Measurements from ENCODE around the gene CASQ2.
A peak's percentile ranks its signal among the peaks of the same experiment; 100 is the strongest.

CASQ2 gene

DNA sequence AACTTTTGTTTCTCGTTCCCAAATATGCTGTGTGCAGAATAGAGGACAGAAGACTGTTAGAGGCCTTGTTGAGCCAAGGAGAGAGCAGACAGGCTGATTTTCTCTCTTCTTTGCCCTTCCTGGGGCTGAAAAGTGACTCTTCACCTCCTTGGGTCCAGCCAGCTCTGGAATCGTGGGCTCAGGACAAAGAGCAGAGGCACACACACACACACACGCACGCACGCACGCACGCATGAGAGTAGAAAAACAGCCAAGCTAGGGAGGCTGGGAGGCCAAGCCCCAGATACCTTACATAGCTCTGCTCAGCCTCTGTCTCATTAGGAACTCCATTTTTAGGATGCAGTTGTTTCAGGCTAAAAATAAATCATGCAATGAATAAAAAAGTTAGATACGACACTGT, at the start of gene CASQ2:
TSS of gene CASQ2 (minus strand) at position 166 of the 400 bp plus-strand sequence. CDS start 173 bp downstream, outside the sequence.
- DNase-seq (ENCODE audit: low spot score), result no peak
- ChIA-PET POLR2A (ENCODE audit: low non-redundant PET) (no interaction called here), CTCF (no interaction called here)
- H3K27ac ChIP-seq, result no peak within 1 kb of the TSS
- TF ChIP-seq, protein P1, sequence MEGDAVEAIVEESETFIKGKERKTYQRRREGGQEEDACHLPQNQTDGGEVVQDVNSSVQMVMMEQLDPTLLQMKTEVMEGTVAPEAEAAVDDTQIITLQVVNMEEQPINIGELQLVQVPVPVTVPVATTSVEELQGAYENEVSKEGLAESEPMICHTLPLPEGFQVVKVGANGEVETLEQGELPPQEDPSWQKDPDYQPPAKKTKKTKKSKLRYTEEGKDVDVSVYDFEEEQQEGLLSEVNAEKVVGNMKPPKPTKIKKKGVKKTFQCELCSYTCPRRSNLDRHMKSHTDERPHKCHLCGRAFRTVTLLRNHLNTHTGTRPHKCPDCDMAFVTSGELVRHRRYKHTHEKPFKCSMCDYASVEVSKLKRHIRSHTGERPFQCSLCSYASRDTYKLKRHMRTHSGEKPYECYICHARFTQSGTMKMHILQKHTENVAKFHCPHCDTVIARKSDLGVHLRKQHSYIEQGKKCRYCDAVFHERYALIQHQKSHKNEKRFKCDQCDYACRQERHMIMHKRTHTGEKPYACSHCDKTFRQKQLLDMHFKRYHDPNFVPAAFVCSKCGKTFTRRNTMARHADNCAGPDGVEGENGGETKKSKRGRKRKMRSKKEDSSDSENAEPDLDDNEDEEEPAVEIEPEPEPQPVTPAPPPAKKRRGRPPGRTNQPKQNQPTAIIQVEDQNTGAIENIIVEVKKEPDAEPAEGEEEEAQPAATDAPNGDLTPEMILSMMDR (conservative IDR thresholded peaks at IDR 0.05; ENCODE audit: low read depth), result no peak

DNA sequence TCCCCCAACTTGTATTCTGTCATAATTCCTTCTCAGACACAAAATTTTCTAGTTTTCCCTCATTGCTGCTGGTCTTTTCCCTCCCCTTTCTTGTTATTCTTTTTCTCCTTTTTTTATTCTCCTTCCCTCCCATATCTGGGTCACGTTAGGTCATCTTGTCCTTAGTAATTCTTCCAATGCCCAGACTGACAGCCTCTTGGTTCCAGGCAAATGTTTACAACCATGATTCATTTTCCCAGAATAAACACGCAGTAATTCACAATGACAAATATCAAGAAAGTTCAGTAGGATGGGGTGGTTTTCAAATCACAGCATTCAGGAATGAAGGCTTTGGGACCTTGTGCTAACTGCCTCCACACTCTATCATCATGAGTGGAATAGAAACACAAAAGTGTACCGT, 47.2 kb upstream of the CASQ2 start:
- TF ChIP-seq, protein P1 (conservative IDR thresholded peaks at IDR 0.05; ENCODE audit: low read depth), result no peak
- ChIA-PET CTCF (interaction anchor here (0.7 to 1.1 kb wide), 3 partner anchors 8 to 1390 kb away, joined by 3 to 4 read pairs (median 3); no protein-coding TSS in a partner anchor), POLR2A (ENCODE audit: low non-redundant PET) (no interaction called here)
- no peak for DNase-seq (ENCODE audit: low spot score)
- no peak overlapping the region; the same call in 1 of the 2 replicates for H3K27ac ChIP-seq

DNA sequence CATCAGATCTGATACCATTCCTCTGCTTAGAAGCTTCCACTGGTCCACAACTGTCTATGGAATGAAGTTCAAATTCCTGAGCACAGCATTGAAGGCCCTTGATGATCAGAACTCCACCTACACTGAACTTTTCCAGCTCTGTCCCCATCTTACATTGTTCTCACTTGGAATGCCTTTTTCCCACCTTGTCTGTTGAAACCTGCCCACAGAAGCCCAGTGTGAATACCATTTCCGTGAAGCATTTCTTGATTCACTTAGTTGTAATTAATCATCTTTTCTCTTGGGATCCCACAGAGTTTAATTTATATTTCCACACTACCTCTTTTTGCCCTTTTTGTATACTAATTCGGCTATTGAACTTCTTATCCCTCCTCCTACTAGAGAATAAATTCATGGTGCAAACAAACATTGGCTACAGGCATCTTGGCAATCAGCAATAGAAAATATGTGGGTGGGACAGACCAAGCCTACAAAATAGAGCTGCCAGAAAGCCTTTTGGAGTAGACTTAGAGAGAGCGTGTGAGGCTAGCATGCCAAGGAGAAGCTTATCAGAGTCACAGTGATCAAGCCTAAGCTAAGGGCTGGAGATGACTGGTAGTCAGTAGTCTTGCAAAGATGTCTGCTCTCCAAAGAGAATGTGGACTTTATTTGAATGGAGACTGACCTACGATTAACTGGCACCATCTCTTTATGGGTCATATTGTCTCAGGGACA, 46.3 kb upstream of the CASQ2 start:
- CTCF ChIA-PET, result interaction anchor here (0.6 to 1.0 kb wide), 3 partner anchors 25 to 1147 kb away, joined by 3 to 4 read pairs (median 3); no protein-coding TSS in a partner anchor

DNA sequence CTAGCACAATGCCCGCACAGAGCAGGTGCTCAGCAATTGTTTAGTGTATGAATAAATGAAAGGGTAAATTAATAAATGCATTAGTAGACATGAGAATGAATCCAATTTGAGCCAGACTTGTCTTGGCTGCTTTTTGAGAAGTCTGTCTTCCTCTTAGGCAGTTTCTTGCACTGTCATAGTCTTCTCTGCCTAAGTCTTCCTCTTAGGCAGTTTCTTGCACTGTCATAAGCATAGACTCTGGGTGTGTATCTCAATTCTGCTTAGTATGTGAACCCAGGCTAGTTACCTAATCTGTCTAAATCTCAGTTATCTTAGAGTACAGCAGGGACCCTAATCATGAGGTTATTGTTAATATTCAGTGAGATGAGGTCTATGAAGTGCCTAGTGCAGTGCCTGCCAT, 45.2 kb upstream of the CASQ2 start:
- ChIA-PET CTCF (interaction anchor here (0.5 kb wide), 1 partner anchor 202 kb away, joined by 3 read pairs; no protein-coding TSS in a partner anchor), POLR2A (ENCODE audit: low non-redundant PET) (no interaction called here)
- no peak for DNase-seq (ENCODE audit: low spot score)

More for the DNA sequence above, 46.3 kb upstream of the CASQ2 start:
- TF ChIP-seq, protein P1 (conservative IDR thresholded peaks at IDR 0.05; ENCODE audit: low read depth), result no peak
- DNase-seq (ENCODE audit: low spot score), result peak; percentile 39
- no peak overlapping the region; the same call in 1 of the 2 replicates for H3K27ac ChIP-seq
- POLR2A ChIA-PET (ENCODE audit: low non-redundant PET), result no interaction called here

DNA sequence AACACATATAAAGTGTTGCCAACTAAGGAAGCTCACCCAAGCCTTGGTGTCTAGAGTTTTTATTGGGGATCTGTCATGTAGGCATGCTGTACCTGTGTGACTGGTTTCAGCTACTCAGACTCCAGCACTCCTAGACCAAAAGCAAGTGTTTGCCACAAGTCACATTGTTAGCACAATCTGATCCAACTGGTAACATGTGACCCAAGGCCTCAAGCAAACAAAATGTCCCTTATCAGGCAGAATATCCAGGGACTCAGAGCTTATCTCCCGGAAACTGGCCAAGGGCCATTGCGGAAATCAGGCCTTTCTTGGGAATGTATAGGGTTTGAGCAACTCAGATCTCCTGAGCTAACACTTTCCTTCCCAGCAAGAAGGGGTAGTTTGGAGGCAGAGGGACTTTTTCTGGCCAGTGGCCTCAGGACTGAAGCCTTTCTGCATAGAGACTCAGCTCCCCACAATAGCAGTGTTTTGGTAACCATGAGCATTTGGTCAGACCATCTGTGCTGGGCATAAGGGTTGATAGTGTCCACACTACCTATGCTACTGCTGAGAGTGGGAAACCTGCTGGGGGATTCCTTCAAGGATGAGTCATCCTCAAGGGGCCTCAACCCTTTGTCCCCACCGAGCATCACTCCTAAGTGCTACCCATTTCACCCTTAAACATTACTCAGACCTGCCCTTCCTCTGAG, 42.8 kb upstream of the CASQ2 start:
- no peak overlapping the region for H3K27ac ChIP-seq
- TF ChIP-seq, protein P1 (conservative IDR thresholded peaks at IDR 0.05; ENCODE audit: low read depth), result no peak
- no peak for DNase-seq (ENCODE audit: low spot score)
- ChIA-PET CTCF (interaction anchor here (0.6 kb wide), 2 partner anchors 63 to 163 kb away, joined by 3 to 4 read pairs; no protein-coding TSS in a partner anchor), POLR2A (ENCODE audit: low non-redundant PET) (no interaction called here)

More for the DNA sequence above, 45.2 kb upstream of the CASQ2 start:
- no peak overlapping the region for H3K27ac ChIP-seq
- TF ChIP-seq, protein P1 (conservative IDR thresholded peaks at IDR 0.05; ENCODE audit: low read depth), result no peak

DNA sequence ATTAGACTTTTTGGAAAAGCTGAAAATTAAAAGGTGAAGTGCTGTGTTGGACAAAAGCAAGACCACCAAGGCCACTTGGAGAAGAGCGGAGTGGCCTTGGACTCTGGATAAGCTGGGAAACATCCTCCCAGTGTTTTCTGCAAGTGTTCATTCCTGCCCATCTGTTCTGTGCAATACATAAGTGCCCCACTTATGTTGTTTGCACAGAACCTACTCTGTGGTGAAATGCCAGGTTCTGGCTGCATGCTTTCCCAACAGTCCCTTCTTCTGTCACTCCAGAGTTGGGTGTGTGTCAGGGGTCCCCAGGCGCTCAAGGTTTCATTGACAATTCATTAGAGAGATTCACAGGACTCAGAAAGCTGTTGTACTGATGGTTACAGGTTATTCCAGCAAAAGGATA, 42.1 kb upstream of the CASQ2 start:
- DNase-seq (ENCODE audit: low spot score), result no peak
- H3K27ac ChIP-seq, result no peak overlapping the region
- ChIA-PET POLR2A (ENCODE audit: low non-redundant PET) (no interaction called here), CTCF (interaction anchor here (0.5 to 0.6 kb wide), 3 partner anchors 33 to 138 kb away, joined by 3 to 5 read pairs (median 3); no protein-coding TSS in a partner anchor)
- TF ChIP-seq, protein P1 (conservative IDR thresholded peaks at IDR 0.05; ENCODE audit: low read depth), result no peak
